HG03097 (cell line): ENCODE data around the gene ATG4D.
"Not testable (repeated sequence)": the region's sequence is repeated elsewhere in the genome, so short reads cannot be mapped to it uniquely, and the experiment has no call there.

Experiments used
- ATAC-seq: cut with Tn5 transposase; IDR thresholded peaks from one replicate; pipeline ENCODE4 v1.9.1; 2021; ENCODE audit not compliant: unreplicated experiment, low FRiP score

ATG4D gene

GRCh38 chr19:10550336-10550735, 6.6 kb downstream of the ATG4D start:
- no peak for ATAC-seq

- not testable (repeated sequence) for ATAC-seq
These were observed 7.3 kb downstream of the ATG4D start for GRCh38 chr19:10551006-10551405.

- ATAC-seq: no peak
These were observed 8.1 kb downstream of the ATG4D start for GRCh38 chr19:10551698-10552301.

GRCh38 chr19:10552510-10553053, 8.9 kb downstream of the ATG4D start:
- ATAC-seq: no peak

GRCh38 chr19:10553087-10553667, 9.5 kb downstream of the ATG4D start:
- ATAC-seq: no peak

- ATAC-seq: peak; percentile 63
These were observed 10.3 kb downstream of the ATG4D start for GRCh38 chr19:10553943-10554381.

- no peak for ATAC-seq
These were observed 11.3 kb downstream of the ATG4D start for GRCh38 chr19:10554760-10555609.

GRCh38 chr19:10555610-10555973, 11.9 kb downstream of the ATG4D start:
- no peak for ATAC-seq

- no peak for ATAC-seq
These were observed 14.0 kb downstream of the ATG4D start for GRCh38 chr19:10557603-10558197.

GRCh38 chr19:10560154-10560553, 16.4 kb downstream of the ATG4D start:
- no peak for ATAC-seq

GRCh38 chr19:10562609-10563008, 18.9 kb downstream of the ATG4D start:
- no peak for ATAC-seq

GRCh38 chr19:10565028-10565566, 21.4 kb downstream of the ATG4D start:
- no peak for ATAC-seq

GRCh38 chr19:10565567-10566407, 22.1 kb downstream of the ATG4D start, which contains the start of gene KRI1:
TSS of gene KRI1 (minus strand) at chr19:10566010. CDS start at chr19:10565999, 11 bp downstream.
- peak; percentile 36 for ATAC-seq

GRCh38 chr19:10566408-10566657, 22.6 kb downstream of the ATG4D start:
- ATAC-seq: no peak

- peak; percentile 15 for ATAC-seq
These were observed 23.1 kb downstream of the ATG4D start for GRCh38 chr19:10566658-10567410.

- ATAC-seq: no peak
These were observed 24.0 kb downstream of the ATG4D start for GRCh38 chr19:10567656-10568055.

GRCh38 chr19:10568062-10568825, 24.5 kb downstream of the ATG4D start:
- ATAC-seq: peak; percentile 5

- peak; percentile 62 for ATAC-seq
These were observed 25.3 kb downstream of the ATG4D start, which contains the start of gene CDKN2D for GRCh38 chr19:10568826-10569651. TSS of gene CDKN2D (minus strand) at chr19:10568979. CDS start at chr19:10568653, 326 bp downstream.
